Trophoblast cell (in vitro differentiated cells and primary cell): Measurements from ENCODE around the gene FOXA3. TPM values are rescaled to one million over a fixed set of nuclear protein-coding genes. Genes with fewer than 3 reads are reported as not detected.

Source experiments
- DNase-seq, 2 donors: peaks; one replicate each; pipeline ENCODE4 v3.0.0-alpha.2; 2016
- H2AFZ ChIP-seq: 2 replicates; pipeline ENCODE4 v1.6.1; 2013; ENCODE audit warnings: low read length, moderate library complexity, mild to moderate bottlenecking; ENCODE audit not compliant: insufficient read depth, poor library complexity
- H2AK5ac ChIP-seq: 2 replicates; pipeline ENCODE4 v1.6.1; 2013; ENCODE audit warnings: mild to moderate bottlenecking, low read length
- H2BK120ac ChIP-seq: 2 replicates; pipeline ENCODE4 v1.6.1; 2013; ENCODE audit warnings: low read length, mild to moderate bottlenecking, moderate library complexity; ENCODE audit not compliant: insufficient read depth, poor library complexity
- H2BK12ac ChIP-seq: 2 replicates; pipeline ENCODE4 v1.6.1; 2013; ENCODE audit warnings: mild to moderate bottlenecking, low read length, moderate library complexity
- H2BK5ac ChIP-seq: 2 replicates; pipeline ENCODE4 v1.6.1; 2013; ENCODE audit warnings: low read length, low read depth, moderate library complexity, mild to moderate bottlenecking; ENCODE audit not compliant: poor library complexity
- H3K14ac ChIP-seq: 2 replicates; pipeline ENCODE4 v1.6.1; 2013; ENCODE audit warnings: mild to moderate bottlenecking, low read length
- H3K18ac ChIP-seq: 2 replicates; pipeline ENCODE4 v1.6.1; 2013; ENCODE audit warnings: mild to moderate bottlenecking, low read length
- H3K23ac ChIP-seq: 2 replicates; pipeline ENCODE4 v1.6.1; 2013; ENCODE audit warnings: low read length
- H3K27ac ChIP-seq: 2 replicates; pipeline ENCODE4 v1.5.1; 2013; ENCODE audit warnings: low read depth, mild to moderate bottlenecking, inconsistent platforms, low read length, moderate library complexity
- H3K27me3 ChIP-seq: 2 replicates; pipeline ENCODE4 v1.6.1; 2013; ENCODE audit warnings: inconsistent platforms, mild to moderate bottlenecking, low read length, moderate library complexity; ENCODE audit not compliant: insufficient read depth
- H3K36me3 ChIP-seq, 2 experiments: 1 replicate in 1 of 2; 2 replicates in 1 of 2; pipeline ENCODE4 v1.6.1; 2013; ENCODE audit warnings: low read length in 2 of 2, mild to moderate bottlenecking in 2 of 2, moderate library complexity in 1 of 2; ENCODE audit not compliant: insufficient read depth in 2 of 2, control insufficient read depth in 1 of 2
- H3K4ac ChIP-seq: 2 replicates; pipeline ENCODE4 v1.6.1; 2013; ENCODE audit warnings: low read depth, mild to moderate bottlenecking, low read length, moderate library complexity
- H3K4me1 ChIP-seq, 2 experiments: 1 replicate in 1 of 2; 2 replicates in 1 of 2; pipeline ENCODE4 v1.6.1; 2013; ENCODE audit warnings: low read length in 2 of 2, mild to moderate bottlenecking in 2 of 2, moderate library complexity in 1 of 2; ENCODE audit not compliant: insufficient read depth in 2 of 2, control insufficient read depth in 1 of 2
- H3K4me2 ChIP-seq: 2 replicates; pipeline ENCODE4 v1.6.1; 2013; ENCODE audit warnings: inconsistent platforms, mild to moderate bottlenecking, low read length, moderate library complexity
- H3K4me3 ChIP-seq: 2 replicates; pipeline ENCODE4 v1.5.1; 2013; ENCODE audit warnings: mild to moderate bottlenecking, low read depth, low read length, inconsistent platforms
- H3K79me1 ChIP-seq: one replicate; pipeline ENCODE4 v1.6.1; 2013; ENCODE audit warnings: low read length
- H3K79me2 ChIP-seq: 2 replicates; pipeline ENCODE4 v1.6.1; 2013; ENCODE audit warnings: low read length, mild to moderate bottlenecking; ENCODE audit not compliant: control insufficient read depth, insufficient read depth, poor library complexity
- H3K9ac ChIP-seq: 2 replicates; pipeline ENCODE4 v1.6.1; 2013; ENCODE audit warnings: mild to moderate bottlenecking, low read length
- H3K9me3 ChIP-seq: 2 replicates; pipeline ENCODE4 v1.6.1; 2013; ENCODE audit warnings: low read depth, mild to moderate bottlenecking, control low read depth, inconsistent platforms, low read length; ENCODE audit not compliant: insufficient read depth
- H4K12ac ChIP-seq: 2 replicates; pipeline ENCODE4 v1.6.1; 2013; ENCODE audit warnings: low read depth, mild to moderate bottlenecking, low read length, moderate library complexity
- H4K8ac ChIP-seq: 2 replicates; pipeline ENCODE4 v1.6.1; 2013; ENCODE audit warnings: low read depth, mild to moderate bottlenecking, low read length, moderate library complexity
- H4K91ac ChIP-seq: one replicate; pipeline ENCODE4 v1.6.1; 2013; ENCODE audit warnings: low read depth, mild to moderate bottlenecking, low read length, moderate library complexity
- WGBS: extraction: QIAGEN DNeasy Blood & Tissue Kit; methylation state at CpG from one replicate; pipeline ENCODE4 v1.1.7; 2013; ENCODE audit warnings: missing lambda C conversion rate; ENCODE audit not compliant: insufficient read length, insufficient coverage; ENCODE audit errors: extremely low coverage; 5-methylcytosine and 5-hydroxymethylcytosine counted together
- polyA plus RNA-seq: library from polyadenylated mRNA; stranded (reverse); fragments of 200-250 nt; gene quantifications from 2 replicates; pipeline ENCODE4 v1.2.3, GENCODE V29; 2013

The FOXA3 gene
- polyA plus RNA-seq, result 1.6 and 1.8 TPM in 2 replicates

- Histone ChIP-seq H2BK5ac (no peak within 1 kb of the TSS), H2BK120ac (peak within 1 kb of the TSS; percentile 68)
Measured at GRCh38 chr19:45863840-45864628, at the start of gene FOXA3. FOXA3 (plus strand) TSS chr19:45864326; CDS start chr19:45864457, 131 bp downstream.

GRCh38 chr19:45814851-45815480 is 49.2 kb upstream of the FOXA3 start, which contains the start of gene RSPH6A:
RSPH6A (minus strand) TSS chr19:45815308; CDS start chr19:45815176, 132 bp downstream.
- peak within 1 kb of the TSS; percentile 71 for H3K14ac ChIP-seq
- H4K91ac ChIP-seq, result peak within 1 kb of the TSS; percentile 87
- H3K27me3 ChIP-seq, result no peaks in the 10 kb centered on the region
- H3K9ac ChIP-seq, result peak within 1 kb of the TSS; percentile 56
- no peak for DNase-seq
- H3K79me1 ChIP-seq, result peaks cover 15% of the 10 kb centered on the region
- H3K23ac ChIP-seq, result no peak within 1 kb of the TSS
- peak within 1 kb of the TSS; percentile 50 for H2BK5ac ChIP-seq
- peak within 1 kb of the TSS; percentile 77 for H3K4me3 ChIP-seq
- H3K4ac ChIP-seq, result peak within 1 kb of the TSS; percentile 16
- H3K9me3 ChIP-seq, result peaks cover 2% of the 10 kb centered on the region
- H2BK120ac ChIP-seq, result no peak within 1 kb of the TSS
- WGBS, result no CpG with 5 or more reads among the region's 40 CpGs
- H3K4me1 ChIP-seq, result peaks cover 11 to 25% of the 10 kb centered on the region in 2 experiments
- H3K18ac ChIP-seq, result peak within 1 kb of the TSS; percentile 39
- peak within 1 kb of the TSS; percentile 85 for H2AFZ ChIP-seq
- H2AK5ac ChIP-seq, result peak within 1 kb of the TSS; percentile 64
- peak within 1 kb of the TSS; percentile 84 for H4K8ac ChIP-seq
- peak within 1 kb of the TSS; percentile 84 for H3K4me2 ChIP-seq
- H3K27ac ChIP-seq, result peak within 1 kb of the TSS; percentile 45
- peaks cover 2% of the 10 kb centered on the region for H3K79me2 ChIP-seq
- peak within 1 kb of the TSS; percentile 41 for H2BK12ac ChIP-seq
- peak within 1 kb of the TSS; percentile 17 for H4K12ac ChIP-seq
- peaks cover 7 to 11% of the 10 kb centered on the region in 2 experiments for H3K36me3 ChIP-seq

More at GRCh38 chr19:45863840-45864628, at the start of gene FOXA3:
- Histone ChIP-seq H2AFZ (peak within 1 kb of the TSS; percentile 20), H3K4me3 (peak within 1 kb of the TSS; percentile 55), H3K27me3 (peaks cover 6% of the 10 kb centered on the region), H3K18ac (peak within 1 kb of the TSS; percentile 39), H3K27ac (no peak within 1 kb of the TSS), H3K4me2 (peak within 1 kb of the TSS; percentile 73), H3K23ac (no peak within 1 kb of the TSS), H3K9me3 (no peaks in the 10 kb centered on the region), H4K8ac (peak within 1 kb of the TSS; percentile 68), H3K14ac (peak within 1 kb of the TSS; percentile 40), H4K12ac (peak within 1 kb of the TSS; percentile 71), H3K36me3 (peaks cover 3 to 5% of the 10 kb centered on the region in 2 experiments), H2AK5ac (peak within 1 kb of the TSS; percentile 51), H2BK12ac (no peak within 1 kb of the TSS), H3K9ac (peak within 1 kb of the TSS; percentile 33), H3K79me2 (peaks cover 6% of the 10 kb centered on the region), H3K79me1 (peaks cover 12% of the 10 kb centered on the region), H3K4me1 (peaks cover 1 to 4% of the 10 kb centered on the region in 2 experiments), H3K4ac (peak within 1 kb of the TSS; percentile 30), H4K91ac (peak within 1 kb of the TSS; percentile 62)
- no CpG with 5 or more reads among the region's 71 CpGs for WGBS
- peak in 1 of 2 donors; percentile 32 for DNase-seq

- H3K23ac ChIP-seq, result no peak overlapping the region
- peak overlapping the region; percentile 84 for H3K4me2 ChIP-seq
- H4K12ac ChIP-seq, result peak overlapping the region; percentile 17
- H3K79me2 ChIP-seq, result peaks cover 2% of the 10 kb centered on the region
- peak overlapping the region; percentile 84 for H4K8ac ChIP-seq
- no peak overlapping the region for H2BK120ac ChIP-seq
- WGBS, result no CpG with 5 or more reads among the region's 44 CpGs
- H3K18ac ChIP-seq, result peak overlapping the region; percentile 39
- peak overlapping the region; percentile 85 for H2AFZ ChIP-seq
- no peak for DNase-seq
- H3K27me3 ChIP-seq, result no peaks in the 10 kb centered on the region
- peak overlapping the region; percentile 87 for H4K91ac ChIP-seq
- peak overlapping the region; percentile 2 for H3K4ac ChIP-seq
- H2BK12ac ChIP-seq, result no peak overlapping the region
- H3K9ac ChIP-seq, result peak overlapping the region; percentile 56
- peaks cover 14 to 17% of the 10 kb centered on the region in 2 experiments for H3K36me3 ChIP-seq
- peak overlapping the region; percentile 64 for H2AK5ac ChIP-seq
- H3K9me3 ChIP-seq, result no peaks in the 10 kb centered on the region
- H3K4me3 ChIP-seq, result peak overlapping the region; percentile 77
- H3K4me1 ChIP-seq, result peaks cover 11 to 25% of the 10 kb centered on the region in 2 experiments
- peak overlapping the region; percentile 71 for H3K14ac ChIP-seq
- peak overlapping the region; percentile 50 for H2BK5ac ChIP-seq
- peaks cover 13% of the 10 kb centered on the region for H3K79me1 ChIP-seq
- peak overlapping the region; percentile 45 for H3K27ac ChIP-seq
Measured at GRCh38 chr19:45815481-45816216, 48.5 kb upstream of the FOXA3 start.
